Measurements from ENCODE around the gene MARK1.

- TF ChIP-seq CTCF (conservative IDR thresholded peaks at IDR 0.05; ENCODE audit: low read length) (no peak), EZH2phosphoT487 (IDR thresholded peaks at IDR 0.05; ENCODE audit: borderline replicate concordance, low read depth, low read length) (no peak)
Measured at GRCh38 chr1:220705782-220706181, 177.8 kb downstream of the MARK1 start.
